Gastrocnemius medialis (tissue), 4 donors: Measurements from ENCODE around the gene KEL. TPM values are rescaled to one million over a fixed set of nuclear protein-coding genes. Genes with fewer than 3 reads are reported as not detected.

Experiments
- ATAC-seq, 2 donors: fragments of 150-250 bp; one replicate each; pipeline ENCODE4 v1.9.1; 2016
- DNase-seq, 2 donors: peaks; one replicate each; pipeline ENCODE4 v3.0.0-alpha.2; 2019
- H3K27ac ChIP-seq, 4 donors: fragments of 200-600 bp; sonication (generic); 1 replicate in 1 of 4; 2 replicates in 3 of 4; pipeline ENCODE4 v1.5.1; 2016 to 2018; ENCODE audit warnings: mild to moderate bottlenecking in 2 of 4, moderate library complexity in 1 of 4
- H3K27me3 ChIP-seq, 3 donors: fragments of 200-600 bp; sonication (generic) in 2 of 3; 1 replicate in 1 of 3; 2 replicates in 2 of 3; pipeline versions ENCODE4 v1.5.1 to v1.6.0; 2016 to 2019; ENCODE audit warnings: mild to moderate bottlenecking in 1 of 3, moderate library complexity in 1 of 3
- H3K36me3 ChIP-seq, 2 donors: fragments of 200-600 bp; sonication (generic) in 1 of 2; one replicate each; pipeline ENCODE4 v1.5.1; 2017 to 2018
- H3K4me1 ChIP-seq, 2 donors: fragments of 200-600 bp; sonication (generic) in 1 of 2; one replicate each; pipeline ENCODE4 v1.5.1; 2016 to 2017; ENCODE audit warnings: mild to moderate bottlenecking in 2 of 2
- H3K4me3 ChIP-seq, 4 donors: fragments of 200-600 bp; sonication (generic) in 3 of 4; 1 replicate in 1 of 4; 2 replicates in 3 of 4; pipeline ENCODE4 v1.5.1; 2016 to 2019; ENCODE audit warnings: mild to moderate bottlenecking in 2 of 4
- H3K9me3 ChIP-seq, 3 donors: fragments of 200-600 bp; sonication (generic) in 2 of 3; 1 replicate in 1 of 3; 2 replicates in 2 of 3; pipeline ENCODE4 v1.5.1; 2016 to 2019
- POLR2A ChIP-seq, 2 donors: fragments of 450-650 bp; IDR thresholded peaks; one replicate each; pipeline ENCODE4 v1.6.1; 2017; ENCODE audit warnings: antibody characterized with exemption in 2 of 2, mild to moderate bottlenecking in 2 of 2, moderate library complexity in 2 of 2
- in situ Hi-C, 4 donors: fragments of 200-750 bp; cut with MboI; loops; one replicate each; pipeline versions ENCODE4 v1.15.0 to v1.8.0; 2017; ENCODE audit warnings: low sequenced_read_pairs in 4 of 4
- intact Hi-C: fragments of 100-400 bp; cut with DNase I; formaldehyde crosslinking; loops from one replicate; pipeline ENCODE4 v1.15.1; 2023; ENCODE audit warnings: low total_unique reads
- total RNA-seq, 4 donors: library from RNA; depleted of rRNA; stranded (reverse); fragments of >200 nt; gene quantifications; one replicate each; pipeline versions ENCODE4 v1.1.0 to v1.2.3, GENCODE V29; 2016
- TF ChIP-seq, protein P1 (sequence below), 5 experiments: fragments of 450-650 bp in 3 of 5; fragments of 200-600 bp in 2 of 5; sonication (generic) in 2 of 5; IDR thresholded peaks in 4 of 5; conservative IDR thresholded peaks in 1 of 5; 1 replicate in 4 of 5; 2 replicates in 1 of 5; pipeline ENCODE4 v1.5.1; 2016 to 2019; ENCODE audit warnings: antibody characterized with exemption in 5 of 5, mild to moderate bottlenecking in 3 of 5, moderate library complexity in 3 of 5

Gene KEL
- total RNA-seq, 4 donors from 2014 or later: not detected

DNA sequence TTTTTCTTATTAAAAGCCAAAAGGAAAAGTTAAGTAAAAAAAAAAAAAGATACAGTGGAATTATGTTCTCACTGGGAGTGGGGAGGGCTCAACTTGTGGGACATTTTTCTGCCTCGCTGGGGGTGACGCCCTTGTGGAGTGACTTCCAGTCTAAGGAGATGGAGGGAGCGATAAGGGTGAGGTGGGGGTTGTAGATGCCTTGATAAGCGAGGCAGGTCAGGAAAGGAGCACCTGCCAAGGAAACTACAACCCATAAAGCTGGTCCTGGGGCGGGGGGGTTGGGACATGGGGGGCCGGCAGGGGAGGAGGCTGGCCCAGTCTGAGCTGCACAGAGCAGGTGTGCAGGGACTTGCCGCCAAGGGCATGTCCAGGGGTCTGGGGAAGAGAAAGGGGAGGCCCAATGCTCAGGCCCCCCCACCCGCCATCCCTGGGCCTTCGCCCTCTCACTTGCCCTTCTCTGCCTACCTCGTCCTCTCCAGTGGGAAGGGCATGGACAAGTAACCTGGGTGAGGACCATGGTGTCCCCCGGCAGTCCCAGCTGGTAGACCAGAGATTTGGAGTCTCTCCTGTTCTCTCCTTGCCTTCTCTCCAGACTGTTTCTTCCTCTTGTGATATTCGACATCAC, 26.1 kb downstream of the KEL start:
- no peak overlapping the region for H3K27ac ChIP-seq
- ATAC-seq: no peak
- no peaks in the 10 kb centered on the region for H3K4me1 ChIP-seq
- no peak for DNase-seq
- no peaks in the 10 kb centered on the region for H3K36me3 ChIP-seq
- H3K4me3 ChIP-seq: no peak overlapping the region
- in situ Hi-C loops: no loop called here
- TF ChIP-seq POLR2A (IDR thresholded peaks at IDR 0.05): no peak
- TF ChIP-seq, protein P1, sequence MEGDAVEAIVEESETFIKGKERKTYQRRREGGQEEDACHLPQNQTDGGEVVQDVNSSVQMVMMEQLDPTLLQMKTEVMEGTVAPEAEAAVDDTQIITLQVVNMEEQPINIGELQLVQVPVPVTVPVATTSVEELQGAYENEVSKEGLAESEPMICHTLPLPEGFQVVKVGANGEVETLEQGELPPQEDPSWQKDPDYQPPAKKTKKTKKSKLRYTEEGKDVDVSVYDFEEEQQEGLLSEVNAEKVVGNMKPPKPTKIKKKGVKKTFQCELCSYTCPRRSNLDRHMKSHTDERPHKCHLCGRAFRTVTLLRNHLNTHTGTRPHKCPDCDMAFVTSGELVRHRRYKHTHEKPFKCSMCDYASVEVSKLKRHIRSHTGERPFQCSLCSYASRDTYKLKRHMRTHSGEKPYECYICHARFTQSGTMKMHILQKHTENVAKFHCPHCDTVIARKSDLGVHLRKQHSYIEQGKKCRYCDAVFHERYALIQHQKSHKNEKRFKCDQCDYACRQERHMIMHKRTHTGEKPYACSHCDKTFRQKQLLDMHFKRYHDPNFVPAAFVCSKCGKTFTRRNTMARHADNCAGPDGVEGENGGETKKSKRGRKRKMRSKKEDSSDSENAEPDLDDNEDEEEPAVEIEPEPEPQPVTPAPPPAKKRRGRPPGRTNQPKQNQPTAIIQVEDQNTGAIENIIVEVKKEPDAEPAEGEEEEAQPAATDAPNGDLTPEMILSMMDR (IDR thresholded peaks at IDR 0.05 in 4 of 5, conservative IDR thresholded peaks at IDR 0.05 in 1 of 5): no peak
- intact Hi-C loops: no loop called here
- H3K27me3 ChIP-seq: no peaks in the 10 kb centered on the region
- H3K9me3 ChIP-seq: no peaks in the 10 kb centered on the region

DNA sequence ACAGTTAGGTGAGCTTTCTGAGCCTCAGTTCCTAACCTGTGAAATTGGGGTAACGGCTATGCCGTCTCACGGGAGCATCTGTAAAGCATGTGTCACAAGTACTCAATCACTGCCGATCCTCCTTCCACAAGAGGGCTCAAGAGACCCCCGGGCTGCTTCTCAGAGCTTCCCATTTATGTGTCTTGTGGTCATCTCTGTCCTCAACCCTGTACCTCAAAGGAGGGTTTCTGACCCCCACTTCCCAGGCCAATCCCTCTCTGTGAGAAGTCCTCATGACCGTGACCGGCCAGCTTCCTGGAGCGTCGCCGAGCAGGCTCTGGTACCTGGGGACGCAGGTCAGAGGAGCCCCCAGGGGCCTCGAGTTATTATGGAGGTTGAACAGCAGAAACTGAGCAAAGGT, 28.1 kb downstream of the KEL start:
- no peak overlapping the region for H3K27ac ChIP-seq
- in situ Hi-C loops: no loop called here
- H3K36me3 ChIP-seq: no peaks in the 10 kb centered on the region
- DNase-seq: no peak
- no peaks in the 10 kb centered on the region for H3K9me3 ChIP-seq
- no peak overlapping the region for H3K4me3 ChIP-seq
- no peak for ATAC-seq
- TF ChIP-seq, protein P1 (IDR thresholded peaks at IDR 0.05 in 4 of 5, conservative IDR thresholded peaks at IDR 0.05 in 1 of 5): no peak
- TF ChIP-seq POLR2A (IDR thresholded peaks at IDR 0.05): no peak
- H3K4me1 ChIP-seq: no peaks in the 10 kb centered on the region
- H3K27me3 ChIP-seq: no peaks in the 10 kb centered on the region
- intact Hi-C loops: no loop called here

DNA sequence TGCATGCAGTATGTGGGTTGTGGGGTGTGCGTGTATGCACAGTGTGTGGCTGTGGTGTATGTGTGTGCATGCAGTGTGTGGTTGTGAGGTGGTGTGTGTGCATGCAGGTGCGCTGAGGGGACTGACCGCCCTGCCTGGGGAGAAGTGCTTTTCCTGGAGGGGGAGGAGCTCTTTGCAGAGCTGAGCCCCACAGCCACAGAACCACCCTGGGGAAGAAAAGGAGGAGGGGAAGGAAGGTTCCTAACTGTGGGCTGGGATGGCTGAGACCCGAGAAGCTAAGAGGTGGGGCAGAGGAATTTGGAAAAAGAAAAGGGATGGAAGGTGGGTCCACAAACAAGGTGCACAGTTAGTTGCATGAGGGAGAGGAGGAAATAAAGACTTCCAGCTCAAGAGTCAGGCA, 28.5 kb downstream of the KEL start, which contains the start of gene TRPV5:
TRPV5 (minus strand) TSS at position 123 of the 400 bp plus-strand sequence. CDS start 287 bp downstream, outside the sequence.
- H3K9me3 ChIP-seq: no peaks in the 10 kb centered on the region
- intact Hi-C loops: no loop called here
- no peaks in the 10 kb centered on the region for H3K4me1 ChIP-seq
- H3K27ac ChIP-seq: no peak within 1 kb of the TSS
- no peaks in the 10 kb centered on the region for H3K36me3 ChIP-seq
- in situ Hi-C loops: no loop called here
- no peaks in the 10 kb centered on the region for H3K27me3 ChIP-seq
- H3K4me3 ChIP-seq: no peak within 1 kb of the TSS
- ATAC-seq (no peak), DNase-seq (no peak)
- no peak for TF ChIP-seq POLR2A (IDR thresholded peaks at IDR 0.05)
- TF ChIP-seq, protein P1 (IDR thresholded peaks at IDR 0.05 in 4 of 5, conservative IDR thresholded peaks at IDR 0.05 in 1 of 5): no peak

DNA sequence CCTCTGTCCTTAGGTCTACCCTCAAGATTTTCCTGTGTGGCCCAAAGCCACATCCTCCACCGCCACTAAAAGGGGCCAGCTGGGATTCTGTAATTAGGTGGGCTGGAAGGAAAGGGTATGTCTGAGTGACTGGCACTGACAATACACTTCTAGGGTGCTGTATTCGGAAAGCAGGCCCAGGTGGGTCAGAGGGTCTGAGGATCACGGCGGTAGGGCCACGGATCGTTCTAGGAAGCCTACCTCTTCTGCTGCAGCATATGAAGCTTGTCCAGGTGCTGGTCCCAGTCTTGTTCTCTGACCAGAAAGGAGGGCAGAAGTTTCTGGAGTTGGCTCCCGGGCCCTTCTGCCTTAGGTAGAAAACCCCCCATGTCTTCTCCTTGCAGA, 29.1 kb downstream of the KEL start:
- in situ Hi-C loops: no loop called here
- no peak for DNase-seq
- Histone ChIP-seq H3K27ac (no peak overlapping the region), H3K36me3 (no peaks in the 10 kb centered on the region), H3K9me3 (no peaks in the 10 kb centered on the region), H3K27me3 (no peaks in the 10 kb centered on the region), H3K4me1 (no peaks in the 10 kb centered on the region), H3K4me3 (no peak overlapping the region)
- intact Hi-C loops: no loop called here
- no peak for TF ChIP-seq POLR2A (IDR thresholded peaks at IDR 0.05)
- TF ChIP-seq, protein P1 (IDR thresholded peaks at IDR 0.05 in 4 of 5, conservative IDR thresholded peaks at IDR 0.05 in 1 of 5): no peak
- no peak for ATAC-seq
